Activated naive CD8-positive, alpha-beta T cell treated with anti-CD3 and anti-CD28 coated beads for 36 hours (primary cell): ENCODE data around the gene NEURL1. TPM values are rescaled to one million over a fixed set of nuclear protein-coding genes. Genes with fewer than 3 reads are reported as not detected.
"Not testable (repeated sequence)": the region's sequence is repeated elsewhere in the genome, so short reads cannot be mapped to it uniquely, and the experiment has no call there.

Experiments used
- DNase-seq: peaks from one replicate; pipeline ENCODE4 v3.0.0; 2021
- H3K27ac Mint-ChIP-seq: one replicate; pipeline ENCODE4 v1.8.0; 2022; ENCODE audit warnings: mild to moderate bottlenecking, moderate library complexity, mixed read lengths
- H3K27me3 Mint-ChIP-seq: one replicate; pipeline ENCODE4 v1.8.0; 2022; ENCODE audit warnings: mild to moderate bottlenecking, mixed read lengths
- H3K36me3 Mint-ChIP-seq: one replicate; pipeline ENCODE4 v1.8.0; 2021; ENCODE audit warnings: mild to moderate bottlenecking, mixed read lengths
- H3K4me1 Mint-ChIP-seq: one replicate; pipeline ENCODE4 v1.8.0; 2021; ENCODE audit warnings: mixed read lengths
- H3K4me3 Mint-ChIP-seq: one replicate; pipeline ENCODE4 v1.8.0; 2022; ENCODE audit warnings: mild to moderate bottlenecking, moderate library complexity, mixed read lengths
- H3K9me3 Mint-ChIP-seq: one replicate; pipeline ENCODE4 v1.8.0; 2022; ENCODE audit warnings: mixed read lengths
- total RNA-seq, 2 experiments: library from RNA; stranded (reverse); gene quantifications; one replicate each; pipeline ENCODE4 v1.2.3, GENCODE V29; 2021

Gene NEURL1
- total RNA-seq, 2 experiments from 2014 or later: 3.1 to 3.2 TPM

DNA sequence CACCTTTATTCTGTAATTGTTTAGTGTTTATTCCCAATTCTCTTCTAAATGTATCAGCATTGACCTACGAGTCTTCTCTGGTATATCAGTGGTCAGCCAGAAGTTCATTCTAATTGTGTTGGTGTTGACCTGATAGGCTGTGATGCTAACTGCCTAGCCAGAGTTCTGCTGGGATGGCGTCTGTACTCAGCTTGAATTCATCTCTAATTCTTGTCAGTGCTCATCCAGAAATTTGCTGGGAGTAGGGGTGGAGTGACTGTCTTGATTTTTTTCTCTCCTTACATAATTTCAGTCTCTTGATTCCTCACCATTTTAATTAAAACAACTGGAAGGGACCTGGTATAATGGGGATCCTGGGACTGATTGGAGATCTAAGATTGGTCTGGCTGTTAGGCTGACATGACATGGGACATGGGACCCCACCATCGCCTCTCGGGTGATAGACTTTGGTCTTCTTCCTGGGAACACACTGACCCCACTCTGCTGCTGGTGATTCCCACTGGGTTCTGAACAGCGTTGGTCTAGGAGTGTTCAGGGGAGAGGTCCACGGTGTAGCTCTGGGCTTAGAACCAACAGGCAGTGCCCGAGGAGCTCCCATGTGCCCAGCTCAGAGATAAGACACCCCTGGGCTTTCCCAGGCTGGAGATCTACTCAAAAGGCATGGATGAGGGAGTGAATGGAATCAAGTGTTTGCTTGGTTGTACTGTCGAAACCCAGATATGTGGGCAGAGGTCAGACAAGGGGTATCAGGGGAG is 3.8 kb downstream of the NEURL1 start:
- H3K27ac Mint-ChIP-seq: no peak overlapping the region
- peaks cover 20% of the 10 kb centered on the region for H3K4me1 Mint-ChIP-seq
- H3K36me3 Mint-ChIP-seq: no peaks in the 10 kb centered on the region
- DNase-seq: no peak
- peaks cover 80% of the 10 kb centered on the region for H3K27me3 Mint-ChIP-seq
- no peaks in the 10 kb centered on the region for H3K9me3 Mint-ChIP-seq
- H3K4me3 Mint-ChIP-seq: no peak overlapping the region

DNA sequence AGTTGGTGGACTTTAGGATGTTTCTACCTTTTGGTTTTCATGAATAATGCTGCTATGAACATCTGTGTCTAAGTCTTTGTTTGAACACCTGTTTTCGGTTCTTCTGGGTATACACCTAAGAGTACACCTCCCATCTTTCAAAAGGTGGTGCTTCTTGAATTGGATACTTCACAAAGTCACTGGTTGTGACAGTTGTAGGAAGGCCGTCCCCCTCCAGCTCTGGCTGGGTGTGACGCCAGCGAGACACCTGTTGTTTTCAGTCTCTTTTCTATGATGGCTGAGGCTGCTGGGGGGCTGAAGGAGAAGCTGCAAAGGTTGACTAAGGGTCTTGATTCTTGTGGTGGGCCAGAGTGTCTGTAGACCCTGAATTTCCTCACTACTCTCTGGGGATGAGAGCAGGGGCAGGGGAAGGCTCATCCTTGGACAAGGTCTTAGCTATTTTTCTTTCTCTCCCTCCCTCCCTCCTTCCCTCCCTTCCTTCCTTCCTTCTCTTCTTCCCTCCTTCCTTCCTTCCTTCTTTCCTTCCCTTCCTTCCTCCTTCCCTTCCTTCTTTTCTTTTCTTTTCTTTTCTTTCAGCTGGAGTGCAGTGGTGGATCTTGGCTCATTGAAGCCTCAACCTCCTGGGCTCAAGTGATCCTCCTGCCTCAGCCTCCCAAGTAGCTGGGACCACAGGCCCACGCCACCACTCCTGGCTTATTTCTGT is 5.6 kb downstream of the NEURL1 start:
- H3K36me3 Mint-ChIP-seq: no peaks in the 10 kb centered on the region
- H3K9me3 Mint-ChIP-seq: no peaks in the 10 kb centered on the region
- H3K4me3 Mint-ChIP-seq: no peak overlapping the region
- H3K4me1 Mint-ChIP-seq: peaks cover 21% of the 10 kb centered on the region
- no peak for DNase-seq
- H3K27ac Mint-ChIP-seq: no peak overlapping the region
- H3K27me3 Mint-ChIP-seq: peaks cover 81% of the 10 kb centered on the region

DNA sequence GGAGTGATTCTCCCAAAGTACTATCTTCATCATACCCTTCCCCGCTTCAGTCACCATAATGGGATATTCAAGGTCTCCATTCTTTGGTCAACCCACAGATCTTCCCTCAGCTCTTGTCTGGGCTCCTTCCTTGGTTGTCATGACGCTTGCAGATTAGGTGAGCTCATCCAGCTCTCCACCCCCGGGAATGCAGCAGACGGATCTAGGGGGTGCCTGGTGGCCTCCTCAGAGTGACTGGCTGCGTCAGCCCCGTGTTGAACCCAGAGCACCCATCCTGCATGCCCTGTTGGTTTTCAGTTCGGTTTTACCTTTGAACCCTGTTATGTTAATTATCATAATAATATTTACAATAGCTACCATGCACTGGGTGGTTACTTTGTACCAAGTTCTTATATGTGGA is 6.4 kb downstream of the NEURL1 start:
- Mint-ChIP-seq H3K9me3 (no peaks in the 10 kb centered on the region), H3K27me3 (peaks cover 78% of the 10 kb centered on the region), H3K4me1 (peaks cover 21% of the 10 kb centered on the region), H3K4me3 (no peak overlapping the region), H3K27ac (no peak overlapping the region), H3K36me3 (no peaks in the 10 kb centered on the region)
- DNase-seq: no peak

GRCh38 chr10:103500481-103500880 is 7.0 kb downstream of the NEURL1 start:
- H3K9me3 Mint-ChIP-seq: no peaks in the 10 kb centered on the region
- DNase-seq: no peak
- no peak overlapping the region for H3K27ac Mint-ChIP-seq
- H3K4me3 Mint-ChIP-seq: no peak overlapping the region
- H3K4me1 Mint-ChIP-seq: peaks cover 21% of the 10 kb centered on the region
- H3K27me3 Mint-ChIP-seq: peaks cover 73% of the 10 kb centered on the region
- H3K36me3 Mint-ChIP-seq: no peaks in the 10 kb centered on the region

DNA sequence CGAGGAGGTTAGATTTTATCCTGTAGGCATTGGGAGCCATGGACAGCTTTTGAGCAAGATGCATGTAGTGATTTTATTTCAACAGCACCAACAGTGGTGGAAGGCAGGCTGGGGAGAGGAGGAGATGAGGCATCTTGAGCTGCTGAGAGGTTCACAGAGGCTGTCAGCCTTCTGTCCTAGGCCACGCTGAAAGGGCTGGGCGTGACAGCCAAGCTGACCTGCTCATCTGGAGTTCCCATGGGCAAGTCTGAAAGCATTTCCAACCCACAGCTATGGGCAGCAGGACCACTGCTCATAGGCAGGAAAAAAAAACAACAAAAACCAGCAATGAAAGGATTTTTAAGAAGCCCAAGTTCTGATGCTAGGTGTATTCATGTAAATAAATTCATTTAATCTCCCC is 7.7 kb downstream of the NEURL1 start:
- peaks cover 73% of the 10 kb centered on the region for H3K27me3 Mint-ChIP-seq
- H3K4me1 Mint-ChIP-seq: peaks cover 21% of the 10 kb centered on the region
- DNase-seq: no peak
- H3K36me3 Mint-ChIP-seq: no peaks in the 10 kb centered on the region
- H3K4me3 Mint-ChIP-seq: no peak overlapping the region
- no peak overlapping the region for H3K27ac Mint-ChIP-seq
- H3K9me3 Mint-ChIP-seq: no peaks in the 10 kb centered on the region

DNA sequence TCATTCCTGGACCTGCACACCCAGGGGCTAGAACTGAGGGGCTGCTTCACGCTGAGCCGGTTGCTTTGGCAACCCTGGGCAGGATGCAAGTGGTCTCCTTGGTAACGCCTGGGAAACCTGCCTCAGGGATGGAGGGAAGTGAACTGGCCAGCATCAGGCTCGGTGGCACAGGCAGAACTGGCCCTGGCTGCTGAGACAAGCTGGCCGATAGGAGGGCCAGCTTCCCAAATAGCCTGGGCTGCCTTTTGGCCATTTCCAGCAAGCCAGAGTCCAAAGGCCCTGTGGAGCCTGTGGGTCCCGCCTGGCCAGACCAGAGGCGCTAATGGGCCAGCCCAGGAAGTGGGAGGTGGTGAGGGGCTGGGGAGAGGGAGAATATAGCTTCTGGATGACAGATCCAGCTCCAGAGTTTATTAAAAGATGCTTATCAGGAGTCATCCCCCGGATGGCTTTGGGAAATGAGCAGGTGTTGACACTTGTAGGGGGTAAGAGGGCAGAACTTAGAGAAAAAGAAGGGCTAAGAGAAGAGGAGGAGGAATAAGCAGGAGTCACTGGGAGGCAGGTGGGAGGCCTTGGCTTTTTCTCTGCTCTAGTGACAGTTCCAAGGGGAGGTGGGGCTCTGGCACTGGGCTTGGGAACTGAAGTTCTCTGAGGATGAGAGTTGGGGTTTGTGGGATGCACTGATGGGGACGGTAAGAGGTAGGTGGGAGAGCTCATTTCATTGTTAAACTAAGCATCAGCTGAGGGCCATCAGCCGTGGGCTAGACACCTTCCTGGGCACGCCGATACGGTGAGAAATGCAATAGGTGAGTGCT is 9.6 kb downstream of the NEURL1 start:
- Mint-ChIP-seq H3K4me3 (no peak overlapping the region), H3K27me3 (peaks cover 78% of the 10 kb centered on the region), H3K9me3 (no peaks in the 10 kb centered on the region), H3K36me3 (no peaks in the 10 kb centered on the region), H3K27ac (peak overlapping the region; percentile 9), H3K4me1 (peaks cover 21% of the 10 kb centered on the region)
- no peak for DNase-seq

DNA sequence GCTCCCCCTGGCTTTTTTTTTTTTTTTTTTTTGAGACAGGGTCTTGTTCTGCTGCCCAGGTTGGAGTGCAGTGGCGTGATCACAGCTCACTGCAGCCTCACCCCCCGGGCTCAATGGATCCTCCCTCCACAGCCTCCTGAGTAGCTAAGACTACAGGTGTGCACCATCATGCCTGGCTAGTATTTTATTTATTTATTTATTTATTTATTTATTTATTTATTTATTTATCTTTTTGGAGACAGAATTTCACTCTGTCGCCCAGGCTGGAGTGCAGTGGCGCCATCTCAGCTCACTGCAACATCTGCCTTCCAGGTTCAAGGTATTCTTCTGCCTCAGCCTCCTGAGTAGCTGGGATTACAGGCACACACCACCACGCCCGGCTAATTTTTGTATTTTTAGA is 10.3 kb downstream of the NEURL1 start:
- Mint-ChIP-seq H3K27me3 (peaks cover 79% of the 10 kb centered on the region), H3K4me1 (peaks cover 21% of the 10 kb centered on the region)
- not testable (repeated sequence) for H3K36me3 Mint-ChIP-seq, H3K27ac Mint-ChIP-seq, H3K4me3 Mint-ChIP-seq, DNase-seq, H3K9me3 Mint-ChIP-seq

DNA sequence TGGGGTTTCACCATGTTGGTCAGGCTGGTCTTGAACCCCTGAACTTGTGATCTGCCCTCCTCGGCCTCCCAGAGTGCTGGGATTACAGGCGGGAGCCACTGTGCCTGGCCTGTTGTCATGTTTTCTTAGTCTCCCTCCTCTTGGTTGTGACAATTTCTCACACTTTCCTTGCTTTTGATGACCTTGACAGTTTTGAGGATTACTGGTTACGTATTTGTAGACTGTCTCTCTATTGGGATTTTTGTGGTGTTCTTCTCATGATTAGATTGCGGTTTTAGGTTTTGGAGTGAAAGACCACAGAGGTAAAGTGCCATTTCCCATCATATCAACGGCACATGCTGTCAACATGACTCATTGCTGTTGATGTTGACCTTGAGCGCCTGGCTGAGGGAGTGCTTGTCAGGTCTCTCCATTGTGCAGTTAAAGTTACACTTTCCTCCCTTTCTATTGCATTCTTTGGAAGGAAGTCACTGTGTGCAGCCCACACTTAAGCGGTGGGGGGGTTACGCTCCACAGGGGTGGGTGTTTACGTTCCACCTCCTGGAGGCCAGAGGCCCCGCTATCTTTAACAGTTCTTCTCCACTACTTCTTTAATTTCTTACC is 10.8 kb downstream of the NEURL1 start:
- peaks cover 21% of the 10 kb centered on the region for H3K4me1 Mint-ChIP-seq
- H3K4me3 Mint-ChIP-seq: no peak overlapping the region
- no peaks in the 10 kb centered on the region for H3K36me3 Mint-ChIP-seq
- no peak overlapping the region for H3K27ac Mint-ChIP-seq
- peak; percentile 52 for DNase-seq
- H3K9me3 Mint-ChIP-seq: no peaks in the 10 kb centered on the region
- peaks cover 74% of the 10 kb centered on the region for H3K27me3 Mint-ChIP-seq

GRCh38 chr10:103506061-103506460 is 12.6 kb downstream of the NEURL1 start:
- DNase-seq: no peak
- peaks cover 60% of the 10 kb centered on the region for H3K27me3 Mint-ChIP-seq
- H3K27ac Mint-ChIP-seq: no peak overlapping the region
- no peak overlapping the region for H3K4me3 Mint-ChIP-seq
- peaks cover 12% of the 10 kb centered on the region for H3K4me1 Mint-ChIP-seq
- H3K36me3 Mint-ChIP-seq: no peaks in the 10 kb centered on the region
- no peaks in the 10 kb centered on the region for H3K9me3 Mint-ChIP-seq

DNA sequence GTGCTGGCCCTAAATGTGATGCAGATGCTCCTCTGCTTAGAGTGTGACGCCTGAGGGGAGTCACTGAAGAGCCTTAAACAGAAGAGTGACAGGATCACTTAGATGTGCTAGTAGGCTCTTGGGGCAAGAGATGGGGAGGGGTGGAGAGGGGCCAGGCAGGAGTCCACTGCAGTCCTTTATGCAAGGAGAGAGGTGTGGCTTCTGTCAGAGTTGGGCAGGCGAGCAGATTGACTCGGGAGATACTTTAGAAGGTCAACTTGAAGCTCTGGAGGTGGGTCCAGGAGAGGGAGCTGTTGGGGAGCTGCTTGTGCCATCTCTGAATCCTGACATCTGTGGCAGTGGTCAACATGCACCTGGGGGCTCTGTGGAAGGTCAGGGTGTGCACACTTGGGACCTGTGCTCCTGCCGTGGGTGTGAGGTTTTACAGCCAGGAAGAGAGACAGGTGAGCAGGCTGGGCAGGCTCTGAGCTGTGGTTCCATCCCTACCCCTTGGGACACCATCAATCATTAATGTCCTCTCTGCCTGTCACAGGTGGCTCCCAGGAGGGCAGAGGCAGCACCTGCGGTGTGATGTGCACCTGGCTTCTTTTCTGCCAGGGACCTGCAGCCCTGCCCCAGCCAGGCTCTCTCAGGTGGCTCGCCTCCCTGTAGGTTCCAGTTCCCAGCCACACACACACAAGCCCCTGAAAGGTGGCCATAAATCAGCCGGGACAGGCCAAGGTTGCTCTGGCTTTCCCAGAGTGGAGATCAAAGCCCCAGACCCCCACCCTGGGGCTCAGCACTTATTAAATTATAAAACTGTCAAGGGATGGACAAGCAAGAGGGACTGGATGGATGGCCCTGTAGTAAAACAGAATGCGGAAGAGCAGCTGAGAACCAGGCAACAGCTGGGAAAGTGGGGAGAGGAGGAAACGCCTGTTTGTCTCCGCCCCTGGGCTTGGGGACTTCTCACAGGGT is 14.0 kb downstream of the NEURL1 start:
- no peak overlapping the region for H3K27ac Mint-ChIP-seq
- H3K27me3 Mint-ChIP-seq: peaks cover 50% of the 10 kb centered on the region
- peaks cover 10% of the 10 kb centered on the region for H3K4me1 Mint-ChIP-seq
- H3K4me3 Mint-ChIP-seq: no peak overlapping the region
- no peaks in the 10 kb centered on the region for H3K36me3 Mint-ChIP-seq
- no peak for DNase-seq
- H3K9me3 Mint-ChIP-seq: no peaks in the 10 kb centered on the region

DNA sequence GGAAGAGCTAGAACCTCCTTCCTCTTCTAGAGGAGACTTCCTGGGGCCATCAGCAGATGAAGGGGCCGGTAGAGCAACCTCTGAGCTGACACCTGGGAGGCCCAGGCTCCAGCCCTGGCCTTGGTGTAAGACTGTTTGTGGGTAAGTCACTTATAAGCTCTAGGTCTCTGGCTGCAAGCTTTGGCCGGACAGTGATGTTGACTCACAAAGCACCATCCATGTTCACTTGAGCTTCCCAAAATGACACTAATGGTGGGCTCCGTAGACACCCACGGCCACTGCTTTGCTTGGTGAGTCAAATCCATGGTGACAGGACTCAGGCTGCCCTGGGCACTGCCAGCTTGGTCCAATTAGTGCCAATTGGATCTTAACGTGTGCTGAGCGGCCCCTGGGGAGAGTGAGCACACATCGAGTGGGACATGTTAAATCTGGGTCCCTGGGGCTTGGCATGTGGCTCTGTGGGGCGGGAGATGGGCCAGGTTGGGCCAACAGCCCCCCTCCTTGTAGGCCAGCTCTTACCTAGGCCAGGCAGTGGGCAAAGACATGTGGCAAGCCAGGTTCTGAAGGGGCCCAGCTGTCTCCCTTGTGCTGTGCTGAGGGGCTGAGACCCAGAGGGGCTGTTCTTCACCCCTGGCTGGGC is 16.7 kb downstream of the NEURL1 start:
- no peak for DNase-seq
- Mint-ChIP-seq H3K9me3 (no peaks in the 10 kb centered on the region), H3K27ac (no peak overlapping the region), H3K27me3 (peaks cover 35% of the 10 kb centered on the region), H3K4me1 (peaks cover 1% of the 10 kb centered on the region), H3K36me3 (no peaks in the 10 kb centered on the region), H3K4me3 (no peak overlapping the region)

- Mint-ChIP-seq H3K9me3 (no peaks in the 10 kb centered on the region), H3K27ac (no peak overlapping the region), H3K36me3 (no peaks in the 10 kb centered on the region), H3K4me3 (no peak overlapping the region), H3K27me3 (peaks cover 29% of the 10 kb centered on the region), H3K4me1 (peaks cover 2% of the 10 kb centered on the region)
- DNase-seq: no peak
These were observed 17.6 kb downstream of the NEURL1 start for GRCh38 chr10:103510791-103511752.

- Mint-ChIP-seq H3K36me3 (no peaks in the 10 kb centered on the region), H3K4me3 (no peak overlapping the region), H3K27ac (no peak overlapping the region), H3K9me3 (no peaks in the 10 kb centered on the region), H3K27me3 (peaks cover 18% of the 10 kb centered on the region), H3K4me1 (peaks cover 2% of the 10 kb centered on the region)
- no peak for DNase-seq
These were observed 18.7 kb downstream of the NEURL1 start for GRCh38 chr10:103512166-103512565.
